ENCODE measurements around the gene CRTAC1.

Gene CRTAC1

DNA sequence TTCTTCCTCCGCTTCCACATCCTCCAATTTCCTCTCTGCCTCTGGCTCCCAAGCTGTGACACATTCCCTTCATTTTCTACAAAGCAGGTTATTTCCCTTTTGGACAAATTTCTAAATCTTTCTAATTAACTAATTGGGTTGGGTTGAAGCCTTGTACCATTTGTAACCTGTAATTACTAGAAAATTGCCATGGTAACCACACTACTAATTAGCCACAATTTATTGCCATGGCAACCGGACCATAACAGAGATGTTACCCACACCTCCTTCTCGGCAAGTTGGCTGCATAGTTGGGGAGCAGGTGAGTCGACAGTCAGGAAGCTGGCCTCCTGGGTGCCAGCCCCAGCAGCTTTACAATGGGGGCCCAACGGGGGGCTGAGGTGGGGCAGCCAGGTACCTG is 119.2 kb downstream of the CRTAC1 start:
- DNase-seq (ENCODE audit: extremely low read depth, low read depth) = no peak

DNA sequence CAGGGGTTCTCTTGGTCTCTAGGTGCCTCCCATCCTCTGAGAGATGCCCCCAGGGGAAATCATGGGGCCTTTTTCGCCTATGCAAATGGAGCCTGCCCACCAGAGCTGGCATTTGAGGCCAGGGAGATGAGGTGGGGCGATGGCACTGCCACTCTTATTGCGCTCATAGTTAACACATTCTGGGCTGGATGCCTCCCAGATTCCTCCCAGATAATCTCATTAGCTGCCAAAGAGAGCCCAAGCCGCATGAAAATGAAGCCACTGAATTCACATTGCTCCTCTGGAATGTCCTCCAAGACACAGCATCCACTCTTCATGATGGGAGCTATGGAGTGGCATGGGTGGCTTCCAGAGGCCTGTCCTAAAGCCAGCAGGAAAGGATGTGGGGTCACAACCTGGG is 119.8 kb downstream of the CRTAC1 start:
- no peak for DNase-seq (ENCODE audit: extremely low read depth, low read depth)

More for the DNA sequence above, 119.2 kb downstream of the CRTAC1 start:
- TF ChIP-seq, protein P1, sequence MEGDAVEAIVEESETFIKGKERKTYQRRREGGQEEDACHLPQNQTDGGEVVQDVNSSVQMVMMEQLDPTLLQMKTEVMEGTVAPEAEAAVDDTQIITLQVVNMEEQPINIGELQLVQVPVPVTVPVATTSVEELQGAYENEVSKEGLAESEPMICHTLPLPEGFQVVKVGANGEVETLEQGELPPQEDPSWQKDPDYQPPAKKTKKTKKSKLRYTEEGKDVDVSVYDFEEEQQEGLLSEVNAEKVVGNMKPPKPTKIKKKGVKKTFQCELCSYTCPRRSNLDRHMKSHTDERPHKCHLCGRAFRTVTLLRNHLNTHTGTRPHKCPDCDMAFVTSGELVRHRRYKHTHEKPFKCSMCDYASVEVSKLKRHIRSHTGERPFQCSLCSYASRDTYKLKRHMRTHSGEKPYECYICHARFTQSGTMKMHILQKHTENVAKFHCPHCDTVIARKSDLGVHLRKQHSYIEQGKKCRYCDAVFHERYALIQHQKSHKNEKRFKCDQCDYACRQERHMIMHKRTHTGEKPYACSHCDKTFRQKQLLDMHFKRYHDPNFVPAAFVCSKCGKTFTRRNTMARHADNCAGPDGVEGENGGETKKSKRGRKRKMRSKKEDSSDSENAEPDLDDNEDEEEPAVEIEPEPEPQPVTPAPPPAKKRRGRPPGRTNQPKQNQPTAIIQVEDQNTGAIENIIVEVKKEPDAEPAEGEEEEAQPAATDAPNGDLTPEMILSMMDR (IDR thresholded peaks at IDR 0.05; ENCODE audit: low read depth, low read length) = no peak

DNA sequence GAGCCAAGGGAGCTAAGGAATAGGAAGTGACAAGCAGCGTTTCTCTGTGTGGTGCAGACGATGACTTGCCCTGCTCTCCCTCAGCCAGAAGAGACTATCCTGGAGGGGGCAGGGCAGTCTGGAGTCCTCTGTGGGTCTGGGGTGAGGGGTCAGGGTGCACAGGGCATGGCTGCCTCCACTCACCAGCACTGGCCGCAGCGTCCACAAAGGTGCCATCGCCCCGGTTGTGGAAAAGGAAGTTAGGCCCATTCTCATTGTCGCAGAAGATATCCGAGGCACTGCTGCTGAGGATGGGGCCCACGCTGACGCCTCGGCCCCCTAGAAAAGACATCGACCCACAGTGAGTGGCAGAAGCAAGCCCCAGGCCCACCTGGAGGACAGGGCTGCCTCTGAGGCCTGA is 122.6 kb downstream of the CRTAC1 start:
- no peak for DNase-seq (ENCODE audit: extremely low read depth, low read depth)
- TF ChIP-seq, protein P1 (IDR thresholded peaks at IDR 0.05; ENCODE audit: low read depth, low read length) = no peak

More for the DNA sequence above, 119.8 kb downstream of the CRTAC1 start:
- TF ChIP-seq, protein P1 (IDR thresholded peaks at IDR 0.05; ENCODE audit: low read depth, low read length) = no peak

DNA sequence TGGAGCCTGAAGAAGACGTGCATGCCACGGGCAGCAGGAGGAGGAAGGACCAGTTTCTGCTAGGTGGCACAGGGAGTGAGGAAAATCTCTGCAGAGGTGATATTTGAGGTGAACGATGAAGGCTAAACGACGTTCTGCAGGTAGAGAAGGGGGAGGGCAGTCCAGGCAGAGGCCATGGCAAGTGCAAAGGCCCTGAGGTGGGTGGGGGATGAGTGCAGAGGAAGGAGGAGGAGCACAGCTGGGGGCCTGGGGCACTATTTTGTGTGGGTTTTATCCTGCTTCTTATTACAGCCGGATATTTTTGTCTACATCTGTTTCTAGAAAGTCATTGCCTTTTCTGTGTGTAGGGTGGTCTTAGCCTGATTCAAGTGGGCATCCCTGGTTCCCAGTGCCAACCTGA is 123.2 kb downstream of the CRTAC1 start:
- no peak for DNase-seq (ENCODE audit: extremely low read depth, low read depth)
- TF ChIP-seq, protein P1 (IDR thresholded peaks at IDR 0.05; ENCODE audit: low read depth, low read length) = no peak

DNA sequence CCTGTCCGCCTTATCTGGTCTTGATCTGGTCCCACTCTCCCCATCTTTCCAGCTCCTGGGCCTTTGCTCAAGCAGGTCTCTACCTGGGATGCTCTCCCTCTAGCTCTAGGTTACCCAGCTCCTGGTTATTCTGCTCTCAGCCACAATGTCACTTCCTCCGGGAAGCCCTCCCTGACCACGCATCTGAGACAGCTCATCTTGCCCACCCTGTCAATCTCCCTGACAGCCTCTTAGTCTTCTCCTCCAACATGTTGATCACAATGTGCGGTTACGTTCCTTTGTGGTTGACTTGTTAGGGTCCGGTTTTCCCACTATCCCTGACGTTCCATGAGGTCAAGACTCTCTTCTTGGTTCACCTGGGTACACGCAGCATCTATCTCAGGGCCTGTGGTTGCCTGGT is 125.1 kb downstream of the CRTAC1 start:
- DNase-seq (ENCODE audit: extremely low read depth, low read depth) = no peak
- TF ChIP-seq, protein P1 (IDR thresholded peaks at IDR 0.05; ENCODE audit: low read depth, low read length) = no peak

DNA sequence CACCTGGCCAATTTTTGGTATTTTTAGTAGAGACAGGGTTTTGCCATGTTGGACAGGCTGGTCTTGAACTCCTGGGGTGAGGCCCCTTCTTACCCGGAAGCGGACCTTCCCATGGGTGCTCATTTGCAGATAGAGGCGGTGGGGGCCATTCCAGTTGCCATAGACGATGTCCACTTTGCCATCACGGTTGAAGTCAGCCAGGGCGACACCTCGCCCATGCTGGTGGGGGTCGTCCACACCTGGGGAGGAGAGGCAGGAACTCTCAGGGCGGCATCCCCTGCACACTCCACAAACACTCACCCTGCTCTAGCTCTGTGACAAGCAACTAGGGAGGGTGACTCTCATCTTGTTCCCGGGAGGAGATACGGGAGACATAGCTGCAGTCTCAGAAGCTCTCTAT is 125.8 kb downstream of the CRTAC1 start:
- no peak for DNase-seq (ENCODE audit: extremely low read depth, low read depth)
- TF ChIP-seq, protein P1 (IDR thresholded peaks at IDR 0.05; ENCODE audit: low read depth, low read length) = no peak

DNA sequence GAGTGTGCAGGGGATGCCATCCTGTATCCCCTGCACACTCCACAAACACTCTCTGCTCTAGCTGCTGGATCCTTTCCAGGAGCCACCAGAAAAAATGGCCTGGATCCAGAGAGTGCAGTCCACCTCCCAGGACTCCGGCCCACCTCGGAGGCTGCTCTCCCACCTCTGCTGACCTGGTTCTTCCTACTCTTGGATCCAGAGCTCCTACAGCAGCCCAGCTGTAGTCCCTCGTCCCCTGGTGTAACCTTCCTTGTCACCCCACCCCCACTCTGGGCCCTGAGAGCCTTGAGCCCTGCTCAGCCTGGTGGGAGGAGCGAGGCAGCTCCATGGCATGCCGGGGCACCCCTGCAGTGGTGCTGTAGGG is 126.4 kb downstream of the CRTAC1 start:
- DNase-seq (ENCODE audit: extremely low read depth, low read depth) = no peak
- TF ChIP-seq, protein P1 (IDR thresholded peaks at IDR 0.05; ENCODE audit: low read depth, low read length) = no peak
